PC-3 (cell line): ENCODE measurements around the gene MCL1. TPM values are rescaled to one million over a fixed set of nuclear protein-coding genes. Genes with fewer than 3 reads are reported as not detected.

Experiments used
- ATAC-seq: fragments of 200-7000 bp; cut with Tn5 transposase; 2 replicates; pipeline ENCODE4 v1.9.1; 2020; ENCODE audit warnings: mild to moderate bottlenecking, moderate library complexity
- BruUV-seq: library from RNA; stranded (reverse); fragments of 400-500 nt; replicated peaks from 2 replicates; lab custom pipeline; 2021; lab: Mats Ljungman, UMichigan
- CTCF ChIA-PET: fragments of 300-600 bp; sonication (Branson Sonifier 250); formaldehyde crosslinking; loops from one replicate; lab custom pipeline; 2022; ENCODE audit warnings: antibody characterized with exemption; lab: Charles Lee
- POLR2A ChIA-PET: fragments of 300-600 bp; sonication (Branson Sonifier 250); formaldehyde crosslinking; loops from one replicate; lab custom pipeline; 2022; ENCODE audit warnings: antibody characterized with exemption; ENCODE audit not compliant: unreplicated experiment; lab: Charles Lee
- DNase-seq: peaks from one replicate; pipeline ENCODE4 v3.0.0-alpha.2; 2015
- H2AFZ ChIP-seq: fragments of 300-600 bp; sonication (generic); 2 replicates; pipeline ENCODE4 v1.6.0; 2016; ENCODE audit warnings: antibody characterized with exemption, low read length
- H3F3A ChIP-seq: fragments of 300-600 bp; sonication (generic); one replicate; pipeline ENCODE4 v1.6.0; 2017; ENCODE audit warnings: antibody characterized with exemption, low read length, control low read depth, mild to moderate bottlenecking; ENCODE audit not compliant: unreplicated experiment
- H3K27ac ChIP-seq: fragments of 300-600 bp; sonication (generic); 2 replicates; pipeline ENCODE4 v1.5.1; 2016; ENCODE audit warnings: mild to moderate bottlenecking, low read length
- H3K27me3 ChIP-seq: fragments of 300-600 bp; sonication (generic); 2 replicates; pipeline ENCODE4 v1.6.1; 2016; ENCODE audit warnings: low read length, mixed read lengths
- H3K36me3 ChIP-seq: fragments of 300-600 bp; sonication (generic); 2 replicates; pipeline ENCODE4 v1.6.1; 2016; ENCODE audit warnings: low read depth, mixed run types, low read length, mixed read lengths
- H3K4me1 ChIP-seq: fragments of 300-600 bp; sonication (generic); 2 replicates; pipeline ENCODE4 v1.5.1; 2016; ENCODE audit warnings: low read length; ENCODE audit not compliant: insufficient read depth
- H3K4me2 ChIP-seq: fragments of 300-600 bp; sonication (generic); 2 replicates; pipeline ENCODE4 v1.6.0; 2016; ENCODE audit warnings: low read length
- H3K4me3 ChIP-seq: fragments of 300-600 bp; sonication (generic); 2 replicates; pipeline ENCODE4 v1.5.1; 2016; ENCODE audit warnings: mild to moderate bottlenecking, low read length, mixed read lengths
- H3K79me2 ChIP-seq: fragments of 300-600 bp; sonication (generic); 2 replicates; pipeline ENCODE4 v1.6.1; 2017; ENCODE audit warnings: low read length, mixed read lengths
- H3K9ac ChIP-seq: fragments of 300-600 bp; sonication (generic); 2 replicates; pipeline ENCODE4 v1.6.0; 2016; ENCODE audit warnings: mild to moderate bottlenecking, low read length
- H3K9me2 ChIP-seq: fragments of 300-600 bp; sonication (generic); replicated peaks from 2 replicates; pipeline ENCODE4 v1.6.1; 2016; ENCODE audit warnings: mixed run types, low read length, mixed read lengths
- H3K9me3 ChIP-seq: fragments of 300-600 bp; sonication (generic); 2 replicates; pipeline ENCODE4 v1.6.1; 2016; ENCODE audit warnings: low read length, mixed read lengths
- H4K20me1 ChIP-seq: fragments of 300-600 bp; sonication (generic); 2 replicates; pipeline ENCODE4 v1.6.1; 2016; ENCODE audit warnings: low read length, mixed read lengths
- EZH2 ChIP-seq: fragments of 300-600 bp; sonication (generic); IDR thresholded peaks from one replicate; pipeline ENCODE4 v1.6.1; 2017; ENCODE audit warnings: antibody characterized with exemption, mild to moderate bottlenecking, low read length; ENCODE audit not compliant: unreplicated experiment
- EZH2phosphoT487 ChIP-seq: fragments of 300-600 bp; sonication (generic); IDR thresholded peaks from 2 replicates; pipeline ENCODE4 v1.6.1; 2018; ENCODE audit warnings: mild to moderate bottlenecking, antibody characterized with exemption, low read length, borderline replicate concordance
- intact Hi-C: fragments of 100-400 bp; cut with micrococcal nuclease; formaldehyde crosslinking; loops from 2 replicates; pipeline ENCODE4 v1.9.0; 2023
- total RNA-seq: library from RNA; depleted of rRNA; stranded (reverse); fragments of >200 nt; gene quantifications from 2 replicates; pipeline ENCODE4 v1.2.3, GENCODE V29; 2014
- TF ChIP-seq, protein P1 (sequence below): fragments of 300-600 bp; sonication (generic); conservative IDR thresholded peaks from 2 replicates; pipeline ENCODE4 v1.5.1; 2017; ENCODE audit warnings: antibody characterized with exemption, low read depth, mild to moderate bottlenecking, low read length

The MCL1 gene
- total RNA-seq, 1 experiment from 2014 or later, result 285 TPM

DNA sequence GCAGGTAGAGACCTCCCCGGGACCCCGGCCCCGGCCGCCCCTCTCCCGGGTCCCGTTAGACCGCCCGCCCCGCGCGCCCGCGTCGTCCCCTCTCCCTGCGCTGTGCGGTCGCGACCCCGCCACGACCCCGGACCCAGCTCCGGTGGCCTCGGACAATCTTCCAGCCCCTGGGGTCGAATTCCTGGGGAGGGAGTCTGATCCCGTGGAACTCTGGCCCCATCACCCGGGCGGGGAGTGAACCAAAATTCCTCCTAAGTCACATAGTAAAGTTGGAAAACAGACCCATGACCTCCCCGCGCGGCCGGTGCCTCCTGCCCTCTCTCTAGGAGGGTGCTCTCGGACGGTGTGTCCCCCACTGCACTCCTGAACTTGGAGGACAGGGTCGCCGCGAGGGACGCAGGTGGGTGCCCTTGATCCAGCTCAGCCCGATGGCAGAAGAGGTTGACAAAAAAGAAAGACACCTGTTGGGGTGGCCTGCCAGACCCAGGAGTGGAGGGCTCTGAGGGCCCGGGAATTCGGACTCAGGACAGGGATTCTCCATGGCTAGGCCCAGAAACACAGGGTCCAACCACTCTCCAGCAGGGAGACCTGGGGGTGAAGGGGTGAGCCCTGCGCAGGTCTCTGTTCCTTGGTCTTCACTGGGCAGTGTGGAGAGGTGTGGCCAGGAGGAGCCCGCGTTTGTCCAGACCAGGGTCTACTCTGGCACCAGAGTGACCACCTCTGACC is 29.8 kb downstream of the MCL1 start:
- POLR2A ChIA-PET, result no interaction called here
- intact Hi-C loops, result loop anchor here (5.0 kb wide), 1 partner anchor 87 kb away; no protein-coding TSS in a partner anchor
- H3K27ac ChIP-seq, result no peak overlapping the region

DNA sequence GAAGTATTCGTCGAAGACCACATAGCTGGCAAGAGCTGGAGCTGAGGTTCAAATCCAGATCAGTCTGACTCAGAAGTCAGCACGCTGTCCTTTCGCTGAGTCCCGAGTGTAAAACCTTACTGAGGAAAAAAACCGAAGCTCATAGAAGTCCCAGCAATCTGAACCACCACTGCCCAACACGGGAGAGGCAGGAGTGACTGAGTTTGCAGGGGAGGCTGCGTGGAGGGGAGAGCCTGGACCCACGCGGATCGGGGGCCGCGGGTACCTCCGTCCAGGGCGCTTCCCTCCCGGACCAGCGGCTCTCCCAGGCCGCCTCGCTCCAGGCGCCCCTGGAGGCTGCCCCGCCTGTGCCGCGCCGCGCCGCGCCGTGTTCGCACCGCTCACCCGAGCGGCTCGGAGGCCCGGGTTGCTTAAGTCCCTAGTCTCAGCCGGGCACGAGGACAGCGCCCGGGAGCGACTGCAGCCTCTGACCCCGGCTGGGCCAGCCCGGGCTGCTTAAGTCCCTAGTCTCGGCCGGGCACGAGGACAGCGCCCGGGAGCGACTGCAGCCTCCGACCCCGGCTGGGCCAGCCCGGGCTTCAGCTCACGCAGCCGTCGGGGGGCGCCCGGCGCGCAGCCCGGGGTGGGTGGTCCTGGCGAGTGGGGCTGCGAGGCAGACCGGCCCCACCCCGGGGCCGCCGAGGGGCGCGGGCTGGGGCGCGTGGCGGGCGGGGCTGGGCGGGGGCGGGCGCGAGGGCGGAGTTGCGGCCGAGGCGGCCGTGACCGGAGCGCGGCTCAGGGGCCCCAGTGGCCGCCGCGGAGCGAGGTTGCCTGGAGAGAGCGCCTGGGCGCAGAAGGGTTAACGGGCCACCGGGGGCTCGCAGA is 30.5 kb downstream of the MCL1 start, which contains the start of gene ADAMTSL4:
Gene ADAMTSL4 (plus strand): TSS at position 777 of the 864 bp plus-strand sequence. CDS start 2,881 bp downstream, outside the sequence.
- ATAC-seq, result peak; percentile 77

More for the DNA sequence above, 29.8 kb downstream of the MCL1 start:
- no peaks in the 10 kb centered on the region for H3K36me3 ChIP-seq
- H3K27me3 ChIP-seq, result no peaks in the 10 kb centered on the region
- peaks cover 20% of the 10 kb centered on the region for H3K4me1 ChIP-seq
- no peak for DNase-seq
- H3K79me2 ChIP-seq, result no peaks in the 10 kb centered on the region
- no peaks in the 10 kb centered on the region for H3F3A ChIP-seq
- peak overlapping the region; percentile 85 for H3K4me2 ChIP-seq
- peak overlapping the region; percentile 70 for H2AFZ ChIP-seq
- CTCF ChIA-PET, result no interaction called here
- peak; percentile 1; the same call in 1 of the 2 replicates for ATAC-seq
- H3K9me3 ChIP-seq, result no peaks in the 10 kb centered on the region
- H4K20me1 ChIP-seq, result no peaks in the 10 kb centered on the region
- no peaks in the 10 kb centered on the region for H3K9me2 ChIP-seq
- H3K9ac ChIP-seq, result no peak overlapping the region
- no TSS peak for BruUV-seq
- peak overlapping the region; percentile 60 for H3K4me3 ChIP-seq
- TF ChIP-seq, protein P1, sequence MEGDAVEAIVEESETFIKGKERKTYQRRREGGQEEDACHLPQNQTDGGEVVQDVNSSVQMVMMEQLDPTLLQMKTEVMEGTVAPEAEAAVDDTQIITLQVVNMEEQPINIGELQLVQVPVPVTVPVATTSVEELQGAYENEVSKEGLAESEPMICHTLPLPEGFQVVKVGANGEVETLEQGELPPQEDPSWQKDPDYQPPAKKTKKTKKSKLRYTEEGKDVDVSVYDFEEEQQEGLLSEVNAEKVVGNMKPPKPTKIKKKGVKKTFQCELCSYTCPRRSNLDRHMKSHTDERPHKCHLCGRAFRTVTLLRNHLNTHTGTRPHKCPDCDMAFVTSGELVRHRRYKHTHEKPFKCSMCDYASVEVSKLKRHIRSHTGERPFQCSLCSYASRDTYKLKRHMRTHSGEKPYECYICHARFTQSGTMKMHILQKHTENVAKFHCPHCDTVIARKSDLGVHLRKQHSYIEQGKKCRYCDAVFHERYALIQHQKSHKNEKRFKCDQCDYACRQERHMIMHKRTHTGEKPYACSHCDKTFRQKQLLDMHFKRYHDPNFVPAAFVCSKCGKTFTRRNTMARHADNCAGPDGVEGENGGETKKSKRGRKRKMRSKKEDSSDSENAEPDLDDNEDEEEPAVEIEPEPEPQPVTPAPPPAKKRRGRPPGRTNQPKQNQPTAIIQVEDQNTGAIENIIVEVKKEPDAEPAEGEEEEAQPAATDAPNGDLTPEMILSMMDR, result no peak

More for the DNA sequence above, 30.5 kb downstream of the MCL1 start, which contains the start of gene ADAMTSL4:
- H3K27ac ChIP-seq, result peak within 1 kb of the TSS; percentile 4; the same call in 1 of the 2 replicates
- no TSS peak for BruUV-seq
- intact Hi-C loops, result loop anchor here (5.0 kb wide), 1 partner anchor 87 kb away; no protein-coding TSS in a partner anchor
- H3K79me2 ChIP-seq, result no peaks in the 10 kb centered on the region
- POLR2A ChIA-PET, result interaction anchor here (0.5 to 1.0 kb wide), 3 partner anchors 15 to 83 kb away, joined by 3 to 17 read pairs (median 5); partner anchors contain the start of gene FALEC
- H3K36me3 ChIP-seq, result no peaks in the 10 kb centered on the region
- H3K4me3 ChIP-seq, result peak within 1 kb of the TSS; percentile 72
- no peak for TF ChIP-seq EZH2
- TF ChIP-seq EZH2phosphoT487, result no peak
- TF ChIP-seq, protein P1, result peak; percentile 28; the same call in 1 of the 2 replicates
- H3K27me3 ChIP-seq, result no peaks in the 10 kb centered on the region
- H3K9me3 ChIP-seq, result no peaks in the 10 kb centered on the region
- peak within 1 kb of the TSS; percentile 60 for H3K9ac ChIP-seq
- no peaks in the 10 kb centered on the region for H3K9me2 ChIP-seq
- no peaks in the 10 kb centered on the region for H4K20me1 ChIP-seq
- peaks cover 20% of the 10 kb centered on the region for H3K4me1 ChIP-seq
- H3F3A ChIP-seq, result no peaks in the 10 kb centered on the region
- H2AFZ ChIP-seq, result peak within 1 kb of the TSS; percentile 81
- DNase-seq, result peak; percentile 65
- CTCF ChIA-PET, result interaction anchor here (0.6 kb wide), 1 partner anchor 17 kb away, joined by 5 read pairs; no protein-coding TSS in a partner anchor
- peak within 1 kb of the TSS; percentile 95 for H3K4me2 ChIP-seq
